ENCODE data around the gene GBF1.

DNA sequence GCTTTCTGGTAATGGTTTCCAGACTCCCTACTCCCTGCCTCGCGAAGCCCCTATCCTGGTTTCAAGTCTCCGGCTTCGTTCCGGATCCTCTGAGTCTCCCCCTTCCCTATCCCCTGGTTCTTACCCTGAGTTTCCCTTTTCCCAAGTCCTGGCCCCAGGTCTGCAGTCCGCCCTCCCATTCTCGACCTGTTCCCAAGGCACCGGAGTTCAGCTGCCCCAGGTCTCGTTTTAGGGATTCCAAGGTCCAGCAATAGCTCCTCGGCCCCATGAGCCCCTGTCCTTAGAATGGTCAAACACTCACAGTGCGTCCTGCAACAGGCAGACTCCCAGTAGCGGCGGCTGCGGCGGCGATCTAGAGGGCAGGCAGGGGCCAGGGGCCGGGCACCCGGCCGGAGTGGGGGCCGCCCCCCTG lies 4.3 kb upstream of the GBF1 start:
- no peak for TF ChIP-seq CTCF (IDR thresholded peaks at IDR 0.05; ENCODE audit: insufficient read depth, low read length)
- TF ChIP-seq, protein P1, sequence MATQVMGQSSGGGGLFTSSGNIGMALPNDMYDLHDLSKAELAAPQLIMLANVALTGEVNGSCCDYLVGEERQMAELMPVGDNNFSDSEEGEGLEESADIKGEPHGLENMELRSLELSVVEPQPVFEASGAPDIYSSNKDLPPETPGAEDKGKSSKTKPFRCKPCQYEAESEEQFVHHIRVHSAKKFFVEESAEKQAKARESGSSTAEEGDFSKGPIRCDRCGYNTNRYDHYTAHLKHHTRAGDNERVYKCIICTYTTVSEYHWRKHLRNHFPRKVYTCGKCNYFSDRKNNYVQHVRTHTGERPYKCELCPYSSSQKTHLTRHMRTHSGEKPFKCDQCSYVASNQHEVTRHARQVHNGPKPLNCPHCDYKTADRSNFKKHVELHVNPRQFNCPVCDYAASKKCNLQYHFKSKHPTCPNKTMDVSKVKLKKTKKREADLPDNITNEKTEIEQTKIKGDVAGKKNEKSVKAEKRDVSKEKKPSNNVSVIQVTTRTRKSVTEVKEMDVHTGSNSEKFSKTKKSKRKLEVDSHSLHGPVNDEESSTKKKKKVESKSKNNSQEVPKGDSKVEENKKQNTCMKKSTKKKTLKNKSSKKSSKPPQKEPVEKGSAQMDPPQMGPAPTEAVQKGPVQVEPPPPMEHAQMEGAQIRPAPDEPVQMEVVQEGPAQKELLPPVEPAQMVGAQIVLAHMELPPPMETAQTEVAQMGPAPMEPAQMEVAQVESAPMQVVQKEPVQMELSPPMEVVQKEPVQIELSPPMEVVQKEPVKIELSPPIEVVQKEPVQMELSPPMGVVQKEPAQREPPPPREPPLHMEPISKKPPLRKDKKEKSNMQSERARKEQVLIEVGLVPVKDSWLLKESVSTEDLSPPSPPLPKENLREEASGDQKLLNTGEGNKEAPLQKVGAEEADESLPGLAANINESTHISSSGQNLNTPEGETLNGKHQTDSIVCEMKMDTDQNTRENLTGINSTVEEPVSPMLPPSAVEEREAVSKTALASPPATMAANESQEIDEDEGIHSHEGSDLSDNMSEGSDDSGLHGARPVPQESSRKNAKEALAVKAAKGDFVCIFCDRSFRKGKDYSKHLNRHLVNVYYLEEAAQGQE (IDR thresholded peaks at IDR 0.05; ENCODE audit: insufficient replicate concordance, low read depth): no peak
- TF ChIP-seq POLR2AphosphoS5 (IDR thresholded peaks at IDR 0.05; ENCODE audit: low read depth): no peak
- TF ChIP-seq SPI1 (IDR thresholded peaks at IDR 0.05; ENCODE audit: borderline replicate concordance, low read depth): no peak
- TF ChIP-seq GABPA (IDR thresholded peaks at IDR 0.05; ENCODE audit: low read depth): no peak
